Neural cell (in vitro differentiated cells): ENCODE results near the gene MAD1L1. TPM values are rescaled to one million over a fixed set of nuclear protein-coding genes. Genes with fewer than 3 reads are reported as not detected.

ENCODE experiments used
- H2AFZ ChIP-seq: fragments of 200-600, 300-800 bp; sonication (generic), shearing (Covaris generic); 2 replicates; pipeline ENCODE4 v1.6.0; 2014; ENCODE audit warnings: low read depth, mild to moderate bottlenecking, antibody characterized with exemption, low read length, moderate library complexity
- H3F3A ChIP-seq: fragments of 200-600 bp; shearing (Covaris generic); 2 replicates; pipeline ENCODE4 v1.6.1; 2016; ENCODE audit warnings: mild to moderate bottlenecking, moderate library complexity, mixed read lengths, antibody characterized with exemption, low read length; ENCODE audit not compliant: insufficient read depth, poor library complexity, severe bottlenecking
- H3K27ac ChIP-seq: fragments of 200-600, 300-800 bp; sonication (generic), shearing (Covaris generic); 2 replicates; pipeline ENCODE4 v1.5.1; 2014; ENCODE audit warnings: mild to moderate bottlenecking, low read length, moderate library complexity
- H3K27me3 ChIP-seq: fragments of 300-800, 200-600 bp; sonication (generic), shearing (Covaris generic); 2 replicates; pipeline ENCODE4 v1.6.0; 2014; ENCODE audit warnings: mild to moderate bottlenecking, low read depth, low read length, moderate library complexity; ENCODE audit not compliant: insufficient read depth
- H3K36me3 ChIP-seq: fragments of 300-800, 200-600 bp; sonication (generic), shearing (Covaris generic); 2 replicates; pipeline ENCODE4 v1.5.1; 2014; ENCODE audit warnings: mild to moderate bottlenecking, antibody characterized with exemption, low read length, moderate library complexity; ENCODE audit not compliant: insufficient read depth
- H3K4me2 ChIP-seq: fragments of 300-800, 200-600 bp; sonication (generic), shearing (Covaris generic); 2 replicates; pipeline ENCODE4 v1.6.0; 2014; ENCODE audit warnings: mild to moderate bottlenecking, low read length
- H3K4me3 ChIP-seq: fragments of 300-800, 200-600 bp; sonication (generic), shearing (Covaris generic); 2 replicates; pipeline ENCODE4 v1.5.1; 2014; ENCODE audit warnings: mild to moderate bottlenecking, low read length, moderate library complexity
- H3K79me2 ChIP-seq: fragments of 200-600 bp; shearing (Covaris generic); replicated peaks from 2 replicates; pipeline ENCODE4 v1.6.0; 2014; ENCODE audit warnings: mild to moderate bottlenecking, low read length, moderate library complexity; ENCODE audit not compliant: insufficient read depth
- H3K9ac ChIP-seq: fragments of 300-800, 200-600 bp; sonication (generic), shearing (Covaris generic); 2 replicates; pipeline ENCODE4 v1.6.1; 2016; ENCODE audit warnings: mild to moderate bottlenecking, low read length, mixed read lengths
- H3K9me2 ChIP-seq: fragments of 200-600 bp; shearing (Covaris generic); 2 replicates; pipeline ENCODE4 v1.6.1; 2016; ENCODE audit warnings: mild to moderate bottlenecking, low read length, mixed read lengths; ENCODE audit not compliant: insufficient read depth
- H3K9me3 ChIP-seq: fragments of 200-600, 300-800 bp; sonication (generic), shearing (Covaris generic); 2 replicates; pipeline ENCODE4 v1.6.1; 2016; ENCODE audit warnings: mild to moderate bottlenecking, mixed run types, low read length, moderate library complexity, mixed read lengths
- H4K20me1 ChIP-seq: fragments of 200-600 bp; shearing (Covaris generic); 2 replicates; pipeline ENCODE4 v1.6.1; 2016; ENCODE audit warnings: mild to moderate bottlenecking, mixed run types; ENCODE audit not compliant: insufficient read depth
- CTCF ChIP-seq: fragments of 450-650 bp; IDR thresholded peaks from 2 replicates; pipeline ENCODE4 v1.5.1; 2014; ENCODE audit warnings: antibody characterized with exemption, mild to moderate bottlenecking, moderate library complexity; ENCODE audit not compliant: poor library complexity, severe bottlenecking
- EP300 ChIP-seq: fragments of 450-650 bp; conservative IDR thresholded peaks from 2 replicates; pipeline ENCODE4 v1.6.1; 2014; ENCODE audit warnings: antibody characterized with exemption, mild to moderate bottlenecking, moderate library complexity; ENCODE audit not compliant: poor library complexity, severe bottlenecking
- EZH2 ChIP-seq: fragments of 200-600, 300-800 bp; shearing (Covaris generic), sonication (generic); IDR thresholded peaks from 2 replicates; pipeline ENCODE4 v1.6.1; 2014; ENCODE audit warnings: antibody characterized with exemption, low read length, borderline replicate concordance, mild to moderate bottlenecking; ENCODE audit not compliant: insufficient read depth, poor library complexity, severe bottlenecking
- MXI1 ChIP-seq: fragments of 450-650 bp; conservative IDR thresholded peaks from 2 replicates; pipeline ENCODE4 v1.6.1; 2014; ENCODE audit warnings: antibody characterized with exemption, mild to moderate bottlenecking; ENCODE audit not compliant: poor library complexity, severe bottlenecking
- POLR2AphosphoS5 ChIP-seq: IDR thresholded peaks from 2 replicates; pipeline ENCODE4 v1.6.1; 2012
- RAD21 ChIP-seq: fragments of 450-650 bp; conservative IDR thresholded peaks from 2 replicates; pipeline ENCODE4 v1.6.1; 2014; ENCODE audit warnings: antibody characterized with exemption, mild to moderate bottlenecking, moderate library complexity
- REST ChIP-seq: IDR thresholded peaks from 2 replicates; pipeline ENCODE4 v1.6.1; 2012; ENCODE audit warnings: borderline replicate concordance
- SMC3 ChIP-seq: fragments of 450-650 bp; conservative IDR thresholded peaks from 2 replicates; pipeline ENCODE4 v1.6.1; 2014; ENCODE audit warnings: antibody characterized with exemption, mild to moderate bottlenecking, moderate library complexity; ENCODE audit not compliant: poor library complexity
- TAF1 ChIP-seq: IDR thresholded peaks from 2 replicates; pipeline ENCODE4 v1.6.1; 2012; ENCODE audit warnings: low read depth
- polyA plus RNA-seq: library from polyadenylated mRNA; depleted of rRNA; stranded (reverse); fragments of >200 nt; gene quantifications from 2 replicates; pipeline ENCODE4 v1.2.3, GENCODE V29; 2014

MAD1L1 gene
- polyA plus RNA-seq, 1 donor from 2014 or later, result 31.4 TPM

GRCh38 chr7:1902231-1902855 is 330.4 kb downstream of the MAD1L1 start:
- no peaks in the 10 kb centered on the region for H4K20me1 ChIP-seq
- no peaks in the 10 kb centered on the region for H3K9me3 ChIP-seq
- H3K27me3 ChIP-seq, result no peaks in the 10 kb centered on the region
- H3K27ac ChIP-seq, result no peak overlapping the region
- H3K36me3 ChIP-seq, result no peaks in the 10 kb centered on the region
- no peaks in the 10 kb centered on the region for H3K9me2 ChIP-seq
- H3K9ac ChIP-seq, result no peak overlapping the region
- no peaks in the 10 kb centered on the region for H3F3A ChIP-seq
- H3K4me2 ChIP-seq, result no peak overlapping the region
- no peak for TF ChIP-seq POLR2AphosphoS5
- no peak for TF ChIP-seq EP300
- TF ChIP-seq SMC3, result no peak
- no peak overlapping the region for H2AFZ ChIP-seq
- no peak overlapping the region for H3K4me3 ChIP-seq
- H3K79me2 ChIP-seq, result no peaks in the 10 kb centered on the region

- H3K79me2 ChIP-seq, result no peaks in the 10 kb centered on the region
- no peak overlapping the region for H3K27ac ChIP-seq
- TF ChIP-seq CTCF, result no peak
- TF ChIP-seq TAF1, result no peak
- no peak for TF ChIP-seq RAD21
- TF ChIP-seq MXI1, result no peak
- TF ChIP-seq SMC3, result no peak
- no peak for TF ChIP-seq POLR2AphosphoS5
- TF ChIP-seq EZH2, result no peak
- TF ChIP-seq EP300, result no peak
- TF ChIP-seq REST, result no peak
- H3K9me3 ChIP-seq, result no peaks in the 10 kb centered on the region
- no peaks in the 10 kb centered on the region for H3K9me2 ChIP-seq
- H3K9ac ChIP-seq, result no peak overlapping the region
- H2AFZ ChIP-seq, result no peak overlapping the region
- no peaks in the 10 kb centered on the region for H3K36me3 ChIP-seq
- H3K4me2 ChIP-seq, result no peak overlapping the region
- no peak overlapping the region for H3K4me3 ChIP-seq
- H3K27me3 ChIP-seq, result no peaks in the 10 kb centered on the region
- no peaks in the 10 kb centered on the region for H3F3A ChIP-seq
- H4K20me1 ChIP-seq, result no peaks in the 10 kb centered on the region
These were observed 331.1 kb downstream of the MAD1L1 start for GRCh38 chr7:1901431-1902210.
